H7 (cell line): ENCODE data around the gene TMEM19. TPM values are rescaled to one million over a fixed set of nuclear protein-coding genes. Genes with fewer than 3 reads are reported as not detected.
A peak's percentile ranks its signal among the peaks of the same experiment; 100 is the strongest.
"Not testable (repeated sequence)": the region's sequence is repeated elsewhere in the genome, so short reads cannot be mapped to it uniquely, and the experiment has no call there.

ENCODE experiments used
- DNase-seq: peaks from one replicate; pipeline ENCODE4 v3.0.0; 2012
- H3K27me3 ChIP-seq: 2 replicates; pipeline ENCODE4 v1.6.0; 2011; ENCODE audit warnings: mild to moderate bottlenecking, low read length; ENCODE audit not compliant: control insufficient read depth, insufficient read depth
- H3K36me3 ChIP-seq: replicated peaks from 2 replicates; pipeline ENCODE4 v1.5.1; 2011; ENCODE audit warnings: low read length; ENCODE audit not compliant: control insufficient read depth, insufficient read depth
- H3K4me3 ChIP-seq: 2 replicates; pipeline ENCODE4 v1.5.1; 2011; ENCODE audit warnings: low read depth, mild to moderate bottlenecking, control low read depth, low read length, moderate library complexity; ENCODE audit not compliant: insufficient read depth
- total RNA-seq: library from RNA; depleted of rRNA; stranded (reverse); fragments of >200 nt; shearing (Covaris generic); gene quantifications from 2 replicates; pipeline ENCODE4 v1.2.3, GENCODE V29; 2014

TMEM19 gene
- total RNA-seq, 1 experiment from 2014 or later: 12.7 TPM

- Histone ChIP-seq H3K4me3 (peak overlapping the region; percentile 91), H3K36me3 (no peaks in the 10 kb centered on the region), H3K27me3 (no peaks in the 10 kb centered on the region)
- no peak for DNase-seq
These were observed 760 bp downstream of the TMEM19 start for GRCh38 chr12:71686658-71687025.

DNA sequence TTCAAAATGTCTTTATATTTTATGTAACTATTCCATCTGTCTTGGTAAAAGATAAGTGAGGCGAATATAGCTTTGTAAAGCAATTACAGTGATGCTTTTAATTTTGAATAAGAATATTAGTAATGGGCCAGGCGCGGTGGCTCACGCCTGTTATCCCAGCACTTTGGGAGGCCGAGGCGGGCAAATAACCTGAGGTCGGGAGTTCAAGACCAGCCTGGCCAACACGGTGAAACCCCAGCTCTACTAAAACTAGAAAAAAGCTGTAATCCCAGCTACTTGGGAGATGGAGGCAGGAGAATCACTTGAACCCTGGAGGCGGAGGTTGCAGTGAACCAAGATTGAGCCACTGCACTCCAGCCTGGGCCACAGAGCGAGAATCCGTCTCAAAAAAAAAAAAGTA, 1.3 kb downstream of the TMEM19 start:
- H3K36me3 ChIP-seq, DNase-seq, H3K27me3 ChIP-seq: not testable (repeated sequence)
- 0 out of 2 replicates have a peak overlapping the region, but pooled peaks have one; percentile 2 for H3K4me3 ChIP-seq

DNA sequence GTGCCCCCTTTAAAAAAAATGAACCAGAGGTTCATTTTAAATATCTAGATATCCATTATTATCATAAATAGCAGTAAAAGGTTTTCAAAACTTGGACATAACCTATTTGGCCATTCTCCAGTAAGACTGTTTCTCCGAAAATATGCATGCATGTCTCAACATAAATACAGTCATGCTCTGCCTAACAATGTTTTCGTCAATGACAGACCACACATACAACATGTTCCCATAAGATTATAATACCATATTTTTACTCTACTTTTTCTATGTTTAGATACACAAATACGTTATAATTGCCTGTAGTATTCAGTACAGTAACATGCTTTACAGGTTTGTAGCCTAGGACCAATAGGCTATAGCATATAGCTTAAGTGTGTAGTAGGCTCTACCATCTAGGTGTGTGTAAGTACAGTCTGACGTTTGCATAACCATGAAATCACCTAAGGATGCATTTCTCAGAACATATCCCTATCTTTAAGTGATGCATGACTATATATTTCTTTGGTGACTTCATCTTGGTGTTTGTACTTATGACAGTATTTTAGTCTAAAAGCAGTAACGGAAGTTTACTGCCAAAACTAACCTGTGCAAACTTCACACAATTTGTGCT, 3.2 kb downstream of the TMEM19 start:
- no peak overlapping the region for H3K4me3 ChIP-seq
- no peaks in the 10 kb centered on the region for H3K27me3 ChIP-seq
- no peaks in the 10 kb centered on the region for H3K36me3 ChIP-seq
- no peak for DNase-seq

DNA sequence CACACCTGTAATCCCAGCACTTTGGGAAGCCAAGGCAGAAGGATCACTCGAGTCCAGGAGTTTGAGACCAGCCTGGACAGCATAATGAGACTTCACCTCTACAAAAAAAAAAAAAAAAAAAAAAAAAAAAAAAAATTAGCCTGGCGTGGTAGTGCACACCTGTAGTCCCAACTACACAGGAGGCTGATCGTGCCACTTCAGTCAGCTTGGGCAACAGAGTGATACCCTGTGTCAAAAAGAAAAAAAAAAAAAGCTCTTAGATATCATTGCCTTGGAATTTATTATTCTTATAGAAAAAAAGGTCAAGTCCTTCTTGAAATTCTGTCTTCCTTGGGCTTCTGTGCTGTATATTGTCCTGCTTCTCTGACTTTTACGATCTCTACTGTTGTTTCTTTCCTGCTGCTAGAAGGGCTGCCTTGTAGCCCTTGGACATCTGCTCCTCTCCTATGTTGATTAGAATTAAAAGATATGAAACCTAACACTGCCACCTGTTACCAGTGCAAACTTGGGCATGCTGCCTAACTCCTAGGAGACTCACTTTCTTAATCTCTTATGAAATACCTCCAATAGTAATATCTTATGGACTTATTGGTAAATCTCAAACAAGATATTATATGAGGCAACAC, 5.7 kb downstream of the TMEM19 start:
- Histone ChIP-seq H3K27me3 (no peaks in the 10 kb centered on the region), H3K36me3 (no peaks in the 10 kb centered on the region), H3K4me3 (no peak overlapping the region)
- DNase-seq: no peak

- Histone ChIP-seq H3K4me3 (no peak overlapping the region), H3K36me3 (no peaks in the 10 kb centered on the region), H3K27me3 (no peaks in the 10 kb centered on the region)
- DNase-seq: no peak
These were observed 7.2 kb downstream of the TMEM19 start for GRCh38 chr12:71693126-71693525.

- not testable (repeated sequence) for H3K27me3 ChIP-seq, H3K4me3 ChIP-seq, DNase-seq, H3K36me3 ChIP-seq
These were observed 7.8 kb downstream of the TMEM19 start for GRCh38 chr12:71693651-71694050.

DNA sequence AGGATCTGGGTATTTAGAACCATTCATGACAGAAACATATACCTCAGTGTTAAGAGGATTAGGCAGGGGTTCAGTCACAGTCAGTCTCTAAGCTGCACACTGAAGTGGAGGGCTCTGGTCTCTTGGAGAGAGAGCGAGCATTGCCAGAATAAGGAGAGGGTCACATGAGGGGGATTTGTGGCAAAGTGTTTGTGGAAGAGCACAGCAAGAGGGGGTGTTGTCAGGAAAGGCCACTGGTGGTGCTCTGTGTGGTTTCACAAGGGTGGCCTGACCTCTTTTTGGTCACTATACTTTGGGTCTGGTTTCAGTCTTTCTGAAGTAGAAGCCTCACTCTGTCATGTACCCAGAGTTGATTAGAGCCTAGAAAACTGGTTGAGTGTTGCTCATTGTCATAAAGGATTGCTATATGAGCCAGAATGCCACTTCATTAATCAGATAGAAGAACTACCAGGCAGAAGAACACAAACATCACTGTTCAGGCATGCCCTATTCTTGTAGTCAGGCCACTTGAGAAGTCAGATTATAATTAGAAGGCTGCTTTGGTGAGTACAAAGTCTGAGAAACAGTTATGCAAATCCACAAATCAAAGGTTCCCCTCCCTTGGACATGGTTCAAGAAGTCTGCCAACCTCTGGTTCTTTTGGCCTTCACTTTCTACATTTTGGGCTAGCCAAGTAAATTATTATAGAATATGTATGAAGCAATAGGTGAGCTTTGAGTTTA, 8.4 kb downstream of the TMEM19 start:
- Histone ChIP-seq H3K4me3 (no peak overlapping the region), H3K27me3 (no peaks in the 10 kb centered on the region), H3K36me3 (no peaks in the 10 kb centered on the region)
- DNase-seq: no peak

DNA sequence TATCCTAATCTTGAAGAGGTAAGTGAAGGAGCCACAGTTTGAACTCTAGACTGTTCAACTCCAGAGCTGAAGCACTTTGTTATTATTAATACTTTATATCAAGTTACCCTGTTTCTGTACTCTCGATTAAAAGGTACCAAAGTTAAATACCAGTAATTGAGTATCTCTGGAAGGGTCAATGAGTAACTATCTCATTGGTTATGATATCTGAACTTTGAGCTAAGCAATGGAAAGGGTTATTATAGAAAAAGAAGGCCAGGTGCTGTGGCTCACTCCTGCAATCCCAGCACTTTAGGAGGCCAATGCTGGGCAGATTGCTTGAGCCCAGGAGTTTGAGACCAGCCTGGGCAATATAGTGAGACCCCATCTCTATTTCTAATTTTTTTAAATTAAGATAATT, 9.9 kb downstream of the TMEM19 start:
- no peak for DNase-seq
- Histone ChIP-seq H3K27me3 (no peaks in the 10 kb centered on the region), H3K4me3 (no peak overlapping the region), H3K36me3 (no peaks in the 10 kb centered on the region; the same call in 1 of the 2 replicates)

- not testable (repeated sequence) for H3K4me3 ChIP-seq, H3K27me3 ChIP-seq, DNase-seq, H3K36me3 ChIP-seq
These were observed 16.3 kb downstream of the TMEM19 start for GRCh38 chr12:71702181-71702580.

- no peak for DNase-seq
- Histone ChIP-seq H3K27me3 (no peaks in the 10 kb centered on the region), H3K36me3 (no peaks in the 10 kb centered on the region; the same call in 1 of the 2 replicates), H3K4me3 (no peak overlapping the region)
These were observed 16.7 kb downstream of the TMEM19 start for GRCh38 chr12:71702590-71702989.

- H3K27me3 ChIP-seq: no peaks in the 10 kb centered on the region
- DNase-seq: no peak
These were observed 17.3 kb downstream of the TMEM19 start for GRCh38 chr12:71703206-71703605.

DNA sequence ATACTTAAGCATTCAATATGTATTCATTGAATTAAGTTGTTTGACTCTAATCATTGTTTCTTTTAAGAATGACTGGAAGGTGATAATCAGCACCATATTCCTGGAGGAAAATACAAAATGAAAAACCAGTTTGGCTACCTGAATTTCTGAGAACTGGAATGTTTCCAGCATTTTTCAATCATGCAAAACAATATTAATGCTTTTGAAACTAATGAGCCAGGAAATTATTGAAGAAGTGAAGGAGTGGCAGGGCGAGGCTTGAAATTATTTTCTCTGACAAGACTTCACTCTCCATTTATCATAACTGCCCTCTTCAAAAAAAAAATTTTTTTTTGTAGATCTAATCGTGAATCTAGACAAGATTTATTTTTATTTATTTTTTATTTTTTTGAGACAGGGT, 19.0 kb downstream of the TMEM19 start:
- no peak for DNase-seq
- no peak overlapping the region for H3K4me3 ChIP-seq
- no peaks in the 10 kb centered on the region for H3K27me3 ChIP-seq

More at GRCh38 chr12:71703206-71703605, 17.3 kb downstream of the TMEM19 start:
- H3K36me3 ChIP-seq: no peaks in the 10 kb centered on the region; the same call in 1 of the 2 replicates
- H3K4me3 ChIP-seq: no peak overlapping the region

DNA sequence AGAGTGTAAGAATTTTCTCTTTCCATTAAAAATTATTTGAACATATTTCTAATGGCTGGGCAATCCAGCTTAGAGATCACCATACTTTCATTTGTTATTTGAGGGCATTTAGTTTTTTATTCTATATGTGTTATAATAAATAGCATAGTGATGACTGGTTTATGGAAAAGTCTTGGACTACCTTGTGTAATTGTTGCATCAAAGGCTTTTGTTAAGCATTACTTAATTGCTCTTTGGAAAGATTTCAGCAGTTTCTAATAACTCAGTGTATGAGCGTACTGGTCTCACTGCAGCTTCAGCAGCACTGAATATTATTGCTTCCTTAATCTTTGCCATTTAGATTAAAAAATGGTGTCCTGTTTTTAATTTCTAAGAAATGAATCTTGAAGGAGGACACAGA, 22.8 kb downstream of the TMEM19 start:
- no peak overlapping the region for H3K4me3 ChIP-seq
- H3K27me3 ChIP-seq: no peaks in the 10 kb centered on the region
- no peak for DNase-seq
- H3K36me3 ChIP-seq: no peaks in the 10 kb centered on the region

More for the DNA sequence above, 19.0 kb downstream of the TMEM19 start:
- H3K36me3 ChIP-seq: no peaks in the 10 kb centered on the region

DNA sequence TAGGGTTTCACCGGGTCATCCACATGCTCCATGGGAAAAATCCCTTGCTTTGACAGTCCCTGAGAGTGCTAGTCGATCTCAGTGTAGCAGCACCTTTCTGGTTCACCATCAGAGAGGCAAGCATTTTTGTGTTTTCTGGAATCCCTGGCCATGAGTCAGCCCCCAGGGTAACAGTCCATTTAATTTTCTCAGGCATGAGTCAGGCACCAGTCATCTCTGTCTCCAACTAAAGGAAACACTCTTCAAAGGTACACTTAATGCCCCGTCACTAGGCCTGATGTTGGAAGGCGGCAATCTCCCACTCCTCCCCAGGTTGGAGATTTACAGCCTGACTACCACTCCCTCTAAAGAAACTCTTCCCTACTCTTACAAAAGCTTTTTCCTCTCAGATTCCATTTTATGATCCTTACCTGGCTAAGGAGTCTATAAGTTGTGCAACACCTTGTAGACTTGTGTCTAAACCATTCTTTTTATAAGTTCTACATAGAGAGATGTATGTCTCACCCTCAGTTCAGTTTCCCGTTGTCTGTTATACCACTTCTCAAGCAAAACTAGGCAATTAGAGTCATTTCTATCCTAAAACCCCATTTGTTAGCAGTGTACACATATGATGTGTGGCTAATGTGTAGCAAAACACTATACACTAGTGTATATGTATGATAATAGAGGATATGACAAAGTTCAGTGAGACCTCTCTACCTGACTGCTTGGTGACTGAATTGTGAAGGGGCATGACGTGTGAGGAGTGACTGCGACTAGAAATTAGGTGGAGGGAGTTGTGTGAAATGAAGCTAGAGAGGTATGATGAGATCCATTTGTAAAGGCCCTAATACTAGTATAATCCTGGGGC, 24.6 kb downstream of the TMEM19 start:
- no peaks in the 10 kb centered on the region for H3K36me3 ChIP-seq
- H3K27me3 ChIP-seq: no peaks in the 10 kb centered on the region
- DNase-seq: no peak
- no peak overlapping the region for H3K4me3 ChIP-seq
